Urinary bladder (tissue), 4 donors: Measurements from ENCODE around the gene ADAT3. TPM values are rescaled to one million over a fixed set of nuclear protein-coding genes. Genes with fewer than 3 reads are reported as not detected.

ENCODE experiments used
- DNase-seq: peaks from one replicate; pipeline ENCODE4 v3.0.0-alpha.2; 2015; ENCODE audit errors: extremely low spot score
- H3K27ac ChIP-seq: one replicate; pipeline ENCODE4 v1.5.1; 2013; ENCODE audit warnings: low read depth, mild to moderate bottlenecking, moderate library complexity
- H3K36me3 ChIP-seq: one replicate; pipeline ENCODE4 v1.6.1; 2013; ENCODE audit warnings: mild to moderate bottlenecking, moderate library complexity; ENCODE audit not compliant: insufficient read depth
- H3K4me1 ChIP-seq: one replicate; pipeline ENCODE4 v1.6.1; 2013; ENCODE audit warnings: mild to moderate bottlenecking, moderate library complexity; ENCODE audit not compliant: insufficient read depth
- H3K4me3 ChIP-seq: one replicate; pipeline ENCODE4 v1.5.1; 2013; ENCODE audit warnings: low read depth, low read length
- WGBS: extraction: QIAGEN DNeasy Blood & Tissue Kit; methylation state at CpG from one replicate; pipeline ENCODE4 v1.1.7; 2013; 5-methylcytosine and 5-hydroxymethylcytosine counted together
- polyA plus RNA-seq: library from polyadenylated mRNA; stranded (reverse); fragments of 200-250 nt; gene quantifications from one replicate; pipeline ENCODE4 v1.2.3, GENCODE V29; 2013
- total RNA-seq: library from RNA; depleted of rRNA; stranded (reverse); fragments of >200 nt; gene quantifications from one replicate; pipeline ENCODE4 v1.2.3, GENCODE V29; 2014
- donor health status: healthy with polysubstance abuse.
- donor health status: healthy.

ADAT3 gene
- total and polyA plus RNA-seq, 2 donors: 1.4 to 4.3 TPM

- WGBS: 95% methylated on average over 44 of the region's 44 CpGs
- Histone ChIP-seq H3K4me3 (no peak overlapping the region), H3K36me3 (no peaks in the 10 kb centered on the region), H3K27ac (no peak overlapping the region), H3K4me1 (no peaks in the 10 kb centered on the region)
- no peak for DNase-seq
Measured at GRCh38 chr19:1949304-1950101, 44.3 kb downstream of the ADAT3 start.

GRCh38 chr19:1950640-1951039 is 45.4 kb downstream of the ADAT3 start:
- H3K36me3 ChIP-seq: no peaks in the 10 kb centered on the region
- no peak for DNase-seq
- H3K27ac ChIP-seq: no peak overlapping the region
- H3K4me3 ChIP-seq: no peak overlapping the region
- 98% methylated on average over 16 of the region's 16 CpGs for WGBS
- H3K4me1 ChIP-seq: no peaks in the 10 kb centered on the region

- WGBS: 85% methylated on average over 21 of the region's 21 CpGs
- DNase-seq: no peak
- Histone ChIP-seq H3K4me3 (no peak overlapping the region), H3K36me3 (no peaks in the 10 kb centered on the region), H3K4me1 (no peaks in the 10 kb centered on the region), H3K27ac (no peak overlapping the region)
Measured at GRCh38 chr19:1952635-1953034, 47.4 kb downstream of the ADAT3 start.

GRCh38 chr19:1953037-1953436 is 47.8 kb downstream of the ADAT3 start:
- no peak for DNase-seq
- Histone ChIP-seq H3K4me1 (no peaks in the 10 kb centered on the region), H3K4me3 (no peak overlapping the region), H3K27ac (no peak overlapping the region), H3K36me3 (no peaks in the 10 kb centered on the region)
- 88% methylated on average over 19 of the region's 19 CpGs for WGBS

- DNase-seq: no peak
- H3K4me3 ChIP-seq: no peak overlapping the region
- WGBS: 90% methylated on average over 32 of the region's 32 CpGs
- H3K27ac ChIP-seq: no peak overlapping the region
- no peaks in the 10 kb centered on the region for H3K4me1 ChIP-seq
- no peaks in the 10 kb centered on the region for H3K36me3 ChIP-seq
Measured at GRCh38 chr19:1953441-1954094, 48.4 kb downstream of the ADAT3 start.

- 90% methylated on average over 15 of the region's 15 CpGs for WGBS
- Histone ChIP-seq H3K27ac (no peak overlapping the region), H3K36me3 (no peaks in the 10 kb centered on the region), H3K4me3 (no peak overlapping the region), H3K4me1 (no peaks in the 10 kb centered on the region)
- no peak for DNase-seq
Measured at GRCh38 chr19:1954532-1954933, 49.3 kb downstream of the ADAT3 start.

GRCh38 chr19:1955171-1956121 is 50.2 kb downstream of the ADAT3 start:
- Histone ChIP-seq H3K4me3 (no peak overlapping the region), H3K36me3 (no peaks in the 10 kb centered on the region), H3K4me1 (no peaks in the 10 kb centered on the region), H3K27ac (no peak overlapping the region)
- DNase-seq: no peak
- WGBS: 80% methylated on average over 51 of the region's 51 CpGs

- Histone ChIP-seq H3K36me3 (peaks cover 3% of the 10 kb centered on the region), H3K4me3 (no peak overlapping the region), H3K4me1 (no peaks in the 10 kb centered on the region), H3K27ac (no peak overlapping the region)
- DNase-seq: no peak
- WGBS: 88% methylated on average over 12 of the region's 12 CpGs
Measured at GRCh38 chr19:1956122-1956494, 50.9 kb downstream of the ADAT3 start.

GRCh38 chr19:1956868-1957492 is 51.8 kb downstream of the ADAT3 start:
- no peaks in the 10 kb centered on the region for H3K4me1 ChIP-seq
- 79% methylated on average over 28 of the region's 28 CpGs for WGBS
- H3K4me3 ChIP-seq: no peak overlapping the region
- no peak overlapping the region for H3K27ac ChIP-seq
- peaks cover 3% of the 10 kb centered on the region for H3K36me3 ChIP-seq
- no peak for DNase-seq

- 87% methylated on average over 40 of the region's 40 CpGs for WGBS
- Histone ChIP-seq H3K27ac (no peak overlapping the region), H3K36me3 (peaks cover 3% of the 10 kb centered on the region), H3K4me3 (no peak overlapping the region), H3K4me1 (no peaks in the 10 kb centered on the region)
- DNase-seq: no peak
Measured at GRCh38 chr19:1957562-1958248, 52.5 kb downstream of the ADAT3 start.

GRCh38 chr19:1959928-1960589 is 54.9 kb downstream of the ADAT3 start:
- Histone ChIP-seq H3K4me1 (no peaks in the 10 kb centered on the region), H3K36me3 (peaks cover 3% of the 10 kb centered on the region), H3K27ac (no peak overlapping the region), H3K4me3 (no peak overlapping the region)
- no peak for DNase-seq
- WGBS: 93% methylated on average over 32 of the region's 32 CpGs

GRCh38 chr19:1961000-1961883 is 56.0 kb downstream of the ADAT3 start:
- 89% methylated on average over 42 of the region's 42 CpGs for WGBS
- Histone ChIP-seq H3K36me3 (peaks cover 3% of the 10 kb centered on the region), H3K4me3 (no peak overlapping the region), H3K4me1 (no peaks in the 10 kb centered on the region), H3K27ac (no peak overlapping the region)
- DNase-seq: no peak
